GM15510 (cell line): Measurements from ENCODE around the gene GRPEL1.
A peak's percentile ranks its signal among the peaks of the same experiment; 100 is the strongest.

ENCODE experiments used
- POLR2A ChIP-seq: IDR thresholded peaks from 3 replicates; pipeline ENCODE4 v1.6.1; 2011; ENCODE audit warnings: borderline replicate concordance; ENCODE audit not compliant: insufficient read length; ENCODE audit errors: extremely low read depth

GRPEL1 gene

GRCh38 chr4:7045961-7046921 lies 21.6 kb downstream of the GRPEL1 start:
- TF ChIP-seq POLR2A = no peak

- TF ChIP-seq POLR2A = no peak
Measured at GRCh38 chr4:7045553-7045952, 22.3 kb downstream of the GRPEL1 start.

- no peak for TF ChIP-seq POLR2A
Measured at GRCh38 chr4:7044137-7044930, 23.5 kb downstream of the GRPEL1 start.

- peak; percentile 51 for TF ChIP-seq POLR2A
Measured at GRCh38 chr4:7043284-7044136, 24.4 kb downstream of the GRPEL1 start, which contains the start of gene TADA2B. Gene TADA2B, plus strand, starts transcription at chr4:7043372. Its CDS starts 208 bp downstream, at chr4:7043580.

- TF ChIP-seq POLR2A = no peak
Measured at GRCh38 chr4:7042503-7043283, 25.2 kb downstream of the GRPEL1 start.

- no peak for TF ChIP-seq POLR2A
Measured at GRCh38 chr4:7041801-7042502, 25.9 kb downstream of the GRPEL1 start.

GRCh38 chr4:7041246-7041645 lies 26.6 kb downstream of the GRPEL1 start:
- no peak for TF ChIP-seq POLR2A

GRCh38 chr4:7040765-7041164 lies 27.1 kb downstream of the GRPEL1 start:
- no peak for TF ChIP-seq POLR2A

GRCh38 chr4:7037425-7037824 lies 30.4 kb downstream of the GRPEL1 start:
- no peak for TF ChIP-seq POLR2A

- TF ChIP-seq POLR2A = no peak
Measured at GRCh38 chr4:7034262-7035081, 33.4 kb downstream of the GRPEL1 start.

GRCh38 chr4:7032596-7032995 lies 35.3 kb downstream of the GRPEL1 start:
- no peak for TF ChIP-seq POLR2A

- no peak for TF ChIP-seq POLR2A
Measured at GRCh38 chr4:7031558-7032449, 36.1 kb downstream of the GRPEL1 start.

- TF ChIP-seq POLR2A = no peak
Measured at GRCh38 chr4:7030856-7031255, 37.0 kb downstream of the GRPEL1 start.
